Spinal cord (tissue), 10 donors: ENCODE data around the gene EMC10. TPM values are rescaled to one million over a fixed set of nuclear protein-coding genes. Genes with fewer than 3 reads are reported as not detected.
"Not testable (repeated sequence)": the region's sequence is repeated elsewhere in the genome, so short reads cannot be mapped to it uniquely, and the experiment has no call there.

Experiments
- DNase-seq, 6 donors: peaks; one replicate each; pipeline versions ENCODE4 v3.0.0 to v3.0.0-alpha.2; 2013 to 2015; ENCODE audit warnings: low spot score in 6 of 6, low read depth in 4 of 6
- H3K27ac ChIP-seq: one replicate; pipeline ENCODE4 v1.5.1; 2013; ENCODE audit warnings: low read depth, low read length, control low read depth
- H3K27me3 ChIP-seq: one replicate; pipeline ENCODE4 v1.6.1; 2013; ENCODE audit warnings: low read length; ENCODE audit not compliant: control insufficient read depth, insufficient read depth
- H3K36me3 ChIP-seq: one replicate; pipeline ENCODE4 v1.6.1; 2013; ENCODE audit warnings: low read length; ENCODE audit not compliant: control insufficient read depth, insufficient read depth
- H3K4me1 ChIP-seq: one replicate; pipeline ENCODE4 v1.6.1; 2013; ENCODE audit warnings: low read length; ENCODE audit not compliant: control insufficient read depth, insufficient read depth
- H3K4me3 ChIP-seq: one replicate; pipeline ENCODE4 v1.5.1; 2013; ENCODE audit warnings: low read depth, low read length, control low read depth
- H3K9me3 ChIP-seq: one replicate; pipeline ENCODE4 v1.6.1; 2013; ENCODE audit warnings: low read length; ENCODE audit not compliant: control insufficient read depth, insufficient read depth
- WGBS: methylation state at CpG from one replicate; pipeline ENCODE4 v1.1.5; 2013; ENCODE audit warnings: missing lambda C conversion rate; ENCODE audit not compliant: insufficient coverage; 5-methylcytosine and 5-hydroxymethylcytosine counted together
- polyA plus RNA-seq, 2 donors: library from polyadenylated mRNA; unstranded; fragments of 120-200 nt; gene quantifications; one replicate each; pipeline ENCODE4 v1.2.1, GENCODE V29; 2013; ENCODE audit not compliant: insufficient read length in 2 of 2
- total RNA-seq, 2 donors: library from RNA; depleted of rRNA in 1 of 2; stranded (reverse); fragments of 120-200 nt in 1 of 2; fragments of >200 nt in 1 of 2; gene quantifications; one replicate each; pipeline versions ENCODE4 v1.2.3 to v1.2.4, GENCODE V29; 2013 to 2014
- donor health status: healthy.

Gene EMC10
- total and polyA plus RNA-seq, 4 donors: 78.4 to 267 (median 220) TPM

DNA sequence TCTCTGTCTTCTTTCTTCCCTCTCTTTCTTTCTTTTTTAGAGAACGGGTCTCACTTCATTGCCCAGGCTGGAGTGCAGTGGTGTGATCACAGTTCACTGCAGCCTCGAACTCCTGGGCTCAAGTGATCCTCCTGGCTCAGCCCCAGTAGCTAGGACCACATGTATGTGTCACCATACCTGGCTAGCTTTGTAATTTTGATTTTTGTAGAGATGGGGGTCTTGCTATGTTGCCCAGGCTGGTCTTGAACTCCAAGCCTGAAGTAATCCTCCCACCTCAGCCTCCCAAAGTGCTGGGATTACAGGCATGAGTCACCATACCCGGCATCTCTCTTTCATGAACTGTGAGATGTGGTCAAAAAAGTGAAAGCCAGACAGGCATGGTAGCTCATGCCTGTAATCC, 3.0 kb upstream of the EMC10 start:
- H3K27ac ChIP-seq, DNase-seq, H3K9me3 ChIP-seq, H3K36me3 ChIP-seq, H3K27me3 ChIP-seq, H3K4me3 ChIP-seq: not testable (repeated sequence)
- H3K4me1 ChIP-seq: peaks cover 24% of the 10 kb centered on the region
- WGBS: no CpG with 5 or more reads among the region's 3 CpGs

DNA sequence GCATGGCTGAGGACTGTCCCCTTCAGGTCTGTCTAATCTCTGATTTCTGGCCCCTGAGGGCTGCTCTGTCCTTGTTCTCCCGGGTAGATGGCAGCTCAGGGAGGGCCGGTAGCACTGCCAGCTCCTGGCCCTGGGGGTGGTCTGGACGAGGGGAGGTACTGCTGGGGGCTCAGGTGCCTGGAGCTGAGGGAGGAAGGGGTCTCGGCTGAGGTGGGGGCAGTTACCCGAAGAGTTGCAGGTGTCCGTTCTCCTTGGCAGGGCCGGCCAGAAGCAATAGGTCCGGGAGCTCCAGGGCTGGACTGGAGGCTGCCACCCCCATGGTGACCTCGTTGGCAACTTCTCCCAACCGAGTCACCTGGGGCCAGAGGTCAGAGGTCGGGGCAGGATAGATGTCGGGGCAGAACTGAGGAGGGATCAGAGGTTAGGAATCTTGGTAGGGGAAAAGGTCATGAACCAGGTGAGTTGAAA, 1.2 kb upstream of the EMC10 start:
- Histone ChIP-seq H3K9me3 (no peaks in the 10 kb centered on the region), H3K4me1 (peaks cover 26% of the 10 kb centered on the region), H3K27me3 (no peaks in the 10 kb centered on the region), H3K27ac (no peak overlapping the region), H3K4me3 (no peak overlapping the region), H3K36me3 (peaks cover 26% of the 10 kb centered on the region)
- DNase-seq: no peak
- WGBS: 86% methylated on average over 11 of the region's 12 CpGs

DNA sequence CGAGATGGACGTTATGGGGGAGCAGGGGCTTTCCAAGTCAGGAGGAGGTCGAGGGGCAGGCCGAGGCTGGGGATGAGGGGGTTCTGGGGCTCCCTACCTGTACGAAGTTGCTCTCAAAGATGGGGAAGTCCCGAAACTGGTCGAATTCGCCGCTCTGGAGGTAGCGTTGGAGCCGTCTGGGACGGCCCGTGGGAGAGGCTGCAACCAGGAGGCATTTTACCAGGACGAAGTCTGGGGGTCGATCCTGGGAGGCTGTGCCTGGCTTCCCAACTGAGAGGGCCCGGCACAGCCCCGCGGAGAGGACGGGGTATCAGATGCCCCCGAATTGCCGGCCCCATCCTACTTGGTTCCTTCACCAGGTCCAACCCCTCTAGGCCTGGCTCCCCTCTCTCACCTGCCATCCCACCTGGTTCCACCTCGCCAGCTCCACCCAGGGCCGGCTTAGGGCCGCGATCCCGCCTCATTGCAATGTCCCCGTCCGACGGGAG, 527 bp upstream of the EMC10 start:
- no peak for DNase-seq
- 66% methylated on average over 28 of the region's 29 CpGs for WGBS
- Histone ChIP-seq H3K27me3 (no peaks in the 10 kb centered on the region), H3K4me3 (peak overlapping the region; percentile 98), H3K9me3 (no peaks in the 10 kb centered on the region), H3K36me3 (peaks cover 33% of the 10 kb centered on the region), H3K27ac (peak overlapping the region; percentile 71), H3K4me1 (peaks cover 26% of the 10 kb centered on the region)

DNA sequence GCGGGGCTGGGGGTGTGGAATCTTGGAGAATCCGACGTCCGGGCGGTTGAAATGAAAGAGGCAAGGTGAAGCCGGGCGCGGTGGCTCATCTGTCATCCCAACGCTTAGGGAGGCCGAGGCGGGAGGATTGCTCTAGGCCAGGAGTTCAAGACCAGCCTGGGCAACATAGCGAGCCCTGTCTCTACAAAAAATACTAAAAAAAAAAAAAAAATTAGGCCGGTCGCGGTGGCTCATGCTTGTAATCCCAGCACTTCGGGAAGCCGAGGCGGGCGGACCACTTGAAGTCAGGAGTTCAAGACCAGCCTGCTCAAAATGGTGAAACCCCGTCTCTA, 566 bp downstream of the EMC10 start:
- H3K27ac ChIP-seq: peak overlapping the region; percentile 90
- peaks cover 44% of the 10 kb centered on the region for H3K36me3 ChIP-seq
- peak overlapping the region; percentile 98 for H3K4me3 ChIP-seq
- DNase-seq: no peak
- H3K4me1 ChIP-seq: peaks cover 26% of the 10 kb centered on the region
- no peaks in the 10 kb centered on the region for H3K27me3 ChIP-seq
- no peaks in the 10 kb centered on the region for H3K9me3 ChIP-seq
- WGBS: 0% methylated on average over 9 of the region's 20 CpGs

DNA sequence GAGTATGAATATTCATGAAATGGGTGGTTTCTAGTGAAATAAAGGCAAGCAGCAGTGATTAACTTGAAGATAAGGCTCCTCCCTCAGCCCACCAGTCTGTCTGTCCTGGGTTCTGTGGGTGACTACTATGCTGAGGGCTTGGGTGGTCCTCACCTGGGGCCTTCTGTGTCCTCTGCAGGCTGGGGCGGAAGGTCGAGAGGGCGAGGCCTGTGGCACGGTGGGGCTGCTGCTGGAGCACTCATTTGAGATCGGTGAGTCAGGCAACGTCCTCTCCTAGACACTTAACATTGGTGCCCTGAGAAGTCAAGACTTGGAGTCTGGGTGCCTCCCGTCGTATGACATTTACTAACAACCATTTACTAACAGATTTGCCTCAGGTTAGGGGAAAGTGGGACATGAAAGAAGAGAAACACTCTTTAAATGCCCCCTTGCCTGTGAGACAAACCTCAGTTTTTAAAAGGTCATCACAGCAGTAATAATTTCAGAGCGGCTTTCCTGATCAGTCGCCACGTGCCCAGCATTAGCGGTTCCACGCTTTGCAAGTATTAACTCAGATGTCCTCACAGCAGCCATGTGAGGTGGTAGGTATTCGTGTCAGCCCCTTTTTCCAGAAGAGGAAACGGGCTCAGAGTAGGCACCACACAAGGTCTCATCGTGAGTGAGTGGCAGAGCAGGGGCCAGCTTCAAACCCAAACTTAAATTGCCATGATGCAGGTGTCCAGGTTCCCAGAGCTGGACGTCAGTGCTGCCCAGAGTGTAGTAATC, 1.6 kb downstream of the EMC10 start:
- H3K27ac ChIP-seq: no peak overlapping the region
- DNase-seq: no peak
- 96% methylated on average over 11 of the region's 17 CpGs for WGBS

DNA sequence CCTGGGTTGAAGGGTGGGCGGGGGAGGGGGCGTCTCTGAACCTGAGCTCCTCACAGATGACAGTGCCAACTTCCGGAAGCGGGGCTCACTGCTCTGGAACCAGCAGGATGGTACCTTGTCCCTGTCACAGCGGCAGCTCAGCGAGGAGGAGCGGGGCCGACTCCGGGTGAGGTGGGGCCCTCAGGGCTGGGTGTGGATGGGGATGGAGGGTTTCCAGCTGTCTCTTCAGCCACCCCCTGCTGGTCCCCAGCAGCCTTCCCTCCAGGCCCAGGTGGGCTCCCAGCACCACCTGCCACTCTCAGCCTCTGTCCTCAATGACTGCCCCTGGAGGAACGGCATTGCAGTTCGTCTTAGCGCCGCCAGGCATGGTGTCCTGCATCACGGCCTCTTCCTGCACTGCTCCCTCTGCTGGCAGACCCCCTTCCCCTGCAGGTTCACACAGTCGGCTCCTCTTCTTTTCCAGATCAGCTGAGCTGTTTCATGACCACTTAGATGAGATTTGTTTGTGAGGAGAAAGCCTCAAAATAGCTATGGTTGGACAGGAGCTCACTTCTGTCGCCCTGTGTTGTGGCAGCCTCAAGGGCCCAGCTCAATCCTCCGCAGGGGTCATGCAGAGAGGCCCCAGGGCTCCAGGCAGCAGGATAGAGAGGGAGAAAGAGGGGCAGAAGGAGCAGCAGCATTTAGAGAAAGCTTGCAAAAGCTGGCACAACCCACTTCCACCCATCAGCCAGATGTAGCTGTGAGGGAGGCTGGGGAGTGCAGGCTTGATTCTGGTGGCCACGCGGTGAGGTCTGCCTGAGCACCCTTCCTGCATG, 2.8 kb downstream of the EMC10 start:
- no peak for DNase-seq
- Histone ChIP-seq H3K9me3 (no peaks in the 10 kb centered on the region), H3K36me3 (peaks cover 65% of the 10 kb centered on the region), H3K4me1 (peaks cover 26% of the 10 kb centered on the region), H3K4me3 (no peak overlapping the region), H3K27me3 (no peaks in the 10 kb centered on the region), H3K27ac (no peak overlapping the region)
- 84% methylated on average over 11 of the region's 19 CpGs for WGBS

More for the DNA sequence above, 1.6 kb downstream of the EMC10 start:
- Histone ChIP-seq H3K4me1 (peaks cover 26% of the 10 kb centered on the region), H3K27me3 (no peaks in the 10 kb centered on the region), H3K4me3 (peak overlapping the region; percentile 98), H3K36me3 (peaks cover 54% of the 10 kb centered on the region), H3K9me3 (no peaks in the 10 kb centered on the region)

DNA sequence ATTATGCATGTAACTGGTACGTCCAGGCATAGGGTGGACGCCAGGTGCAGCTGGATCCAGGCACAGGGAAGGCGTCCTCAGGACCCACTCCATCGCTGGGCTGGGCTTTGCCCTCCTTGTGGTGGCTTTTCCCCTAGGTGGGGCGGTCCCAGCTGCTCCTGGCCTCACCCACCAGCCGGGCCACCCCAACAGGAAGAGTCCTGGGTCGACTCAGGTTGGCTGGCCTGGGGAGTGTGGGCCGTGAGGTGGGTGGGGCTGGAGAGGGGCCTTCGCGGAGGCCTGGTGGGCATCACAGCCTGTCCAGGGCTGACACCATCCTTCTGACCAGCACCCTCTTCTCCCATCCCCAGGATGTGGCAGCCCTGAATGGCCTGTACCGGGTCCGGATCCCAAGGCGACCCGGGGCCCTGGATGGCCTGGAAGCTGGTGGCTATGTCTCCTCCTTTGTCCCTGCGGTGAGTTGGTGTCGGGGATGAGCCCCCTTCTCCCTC, 3.5 kb downstream of the EMC10 start:
- WGBS: 96% methylated on average over 13 of the region's 16 CpGs
- peaks cover 26% of the 10 kb centered on the region for H3K4me1 ChIP-seq
- H3K27ac ChIP-seq: no peak overlapping the region
- H3K9me3 ChIP-seq: no peaks in the 10 kb centered on the region
- DNase-seq: no peak
- no peaks in the 10 kb centered on the region for H3K27me3 ChIP-seq
- H3K4me3 ChIP-seq: no peak overlapping the region
- peaks cover 69% of the 10 kb centered on the region for H3K36me3 ChIP-seq

DNA sequence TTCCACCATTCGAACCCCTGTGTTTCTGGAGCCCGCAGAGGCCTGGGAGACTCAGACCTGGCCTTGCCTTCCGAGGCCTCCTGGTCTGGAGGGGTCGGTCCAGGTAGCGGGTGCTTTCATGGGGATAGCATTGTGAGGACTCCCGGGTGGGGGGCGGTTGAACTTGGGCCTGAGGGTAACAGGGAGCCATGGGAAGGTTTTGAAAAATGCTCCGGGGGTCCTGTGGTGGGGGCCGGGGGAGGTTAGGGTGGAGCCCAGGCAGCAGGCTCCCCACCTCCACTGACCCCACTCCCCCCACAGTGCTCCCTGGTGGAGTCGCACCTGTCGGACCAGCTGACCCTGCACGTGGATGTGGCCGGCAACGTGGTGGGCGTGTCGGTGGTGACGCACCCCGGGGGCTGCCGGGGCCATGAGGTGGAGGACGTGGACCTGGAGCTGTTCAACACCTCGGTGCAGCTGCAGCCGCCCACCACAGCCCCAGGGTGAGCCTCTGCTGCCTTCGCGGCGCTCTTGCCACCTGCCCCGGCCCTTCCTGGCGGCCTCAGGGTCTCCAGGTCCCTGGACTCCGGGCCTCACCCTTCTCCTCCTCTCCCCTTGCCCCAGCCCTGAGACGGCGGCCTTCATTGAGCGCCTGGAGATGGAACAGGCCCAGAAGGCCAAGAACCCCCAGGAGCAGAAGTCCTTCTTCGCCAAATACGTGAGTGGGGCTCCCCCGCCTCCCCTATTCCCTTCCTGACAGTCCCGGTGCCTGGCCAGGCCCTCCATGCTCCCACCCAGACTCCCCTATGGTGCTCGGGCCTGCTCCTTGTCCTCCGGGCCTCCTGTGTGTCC, 4.2 kb downstream of the EMC10 start:
- Histone ChIP-seq H3K4me3 (no peak overlapping the region), H3K36me3 (peaks cover 74% of the 10 kb centered on the region), H3K4me1 (peaks cover 26% of the 10 kb centered on the region), H3K27me3 (no peaks in the 10 kb centered on the region), H3K9me3 (no peaks in the 10 kb centered on the region), H3K27ac (no peak overlapping the region)
- WGBS: 94% methylated on average over 30 of the region's 37 CpGs
- no peak for DNase-seq
